Endothelial cell (in vitro differentiated cells): ENCODE measurements around the gene SLC30A1. TPM values are rescaled to one million over a fixed set of nuclear protein-coding genes. Genes with fewer than 3 reads are reported as not detected.
A peak's percentile ranks its signal among the peaks of the same experiment; 100 is the strongest.

ENCODE experiments used
- DNase-seq: peaks from one replicate; pipeline ENCODE4 v3.0.0; 2021; ENCODE audit warnings: low spot score
- H3K27ac Mint-ChIP-seq: one replicate; pipeline ENCODE4 v1.8.0; 2021; ENCODE audit warnings: mixed read lengths, inconsistent platforms; ENCODE audit not compliant: unreplicated experiment
- H3K27me3 Mint-ChIP-seq: one replicate; pipeline ENCODE4 v1.8.0; 2021; ENCODE audit warnings: mild to moderate bottlenecking, moderate library complexity, mixed read lengths, inconsistent platforms; ENCODE audit not compliant: unreplicated experiment
- H3K36me3 Mint-ChIP-seq: one replicate; pipeline ENCODE4 v1.8.0; 2021; ENCODE audit warnings: mild to moderate bottlenecking, low read depth, mixed read lengths, inconsistent platforms; ENCODE audit not compliant: unreplicated experiment
- H3K4me1 Mint-ChIP-seq: one replicate; pipeline ENCODE4 v1.8.0; 2021; ENCODE audit warnings: mild to moderate bottlenecking, mixed read lengths, inconsistent platforms; ENCODE audit not compliant: unreplicated experiment
- H3K4me3 Mint-ChIP-seq: one replicate; pipeline ENCODE4 v1.8.0; 2021; ENCODE audit warnings: mild to moderate bottlenecking, mixed read lengths, inconsistent platforms; ENCODE audit not compliant: unreplicated experiment
- H3K9me3 Mint-ChIP-seq: one replicate; pipeline ENCODE4 v1.8.0; 2021; ENCODE audit warnings: mixed read lengths, inconsistent platforms; ENCODE audit not compliant: unreplicated experiment
- total RNA-seq: library from RNA; stranded (reverse); fragmentation: NEBNext Ultra II Directional; extraction: Animal tissue kit (Norgen Biotek cat#: 25700); gene quantifications from one replicate; pipeline ENCODE4 v1.2.1, GENCODE V29; 2021; ENCODE audit not compliant: unreplicated experiment
- TF ChIP-seq, protein P1 (sequence below): fragments of 200-600 bp; sonication (generic); IDR thresholded peaks from one replicate; pipeline ENCODE4 v1.5.0; 2021; ENCODE audit warnings: antibody characterized with exemption; ENCODE audit not compliant: unreplicated experiment

SLC30A1 gene
- total RNA-seq, 1 donor from 2014 or later, result 7.7 TPM

DNA sequence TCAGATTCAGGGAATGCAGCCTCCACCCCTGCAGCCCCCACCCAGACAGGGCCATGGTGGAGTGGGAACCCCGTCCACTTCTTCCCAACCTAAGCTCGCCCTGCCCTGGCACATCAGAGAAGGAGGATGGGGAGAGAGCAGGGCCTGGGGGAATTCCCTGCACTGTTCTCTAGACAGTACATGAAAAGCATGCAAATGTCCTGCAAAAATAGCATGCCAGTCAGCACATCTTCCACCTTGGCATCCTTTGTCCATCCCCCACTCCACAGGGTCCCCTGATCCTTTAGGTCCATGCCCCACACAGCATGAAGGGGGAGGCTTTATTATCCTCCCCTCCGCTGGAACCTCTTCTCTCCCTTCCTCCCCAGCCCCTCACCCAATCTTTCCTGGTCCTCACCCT lies 52.0 kb downstream of the SLC30A1 start:
- peaks cover 33% of the 10 kb centered on the region for H3K4me1 Mint-ChIP-seq
- peak overlapping the region; percentile 25 for H3K27ac Mint-ChIP-seq
- H3K27me3 Mint-ChIP-seq, result peaks cover 6% of the 10 kb centered on the region
- no peak for DNase-seq
- H3K9me3 Mint-ChIP-seq, result no peaks in the 10 kb centered on the region
- no peaks in the 10 kb centered on the region for H3K36me3 Mint-ChIP-seq
- TF ChIP-seq, protein P1, sequence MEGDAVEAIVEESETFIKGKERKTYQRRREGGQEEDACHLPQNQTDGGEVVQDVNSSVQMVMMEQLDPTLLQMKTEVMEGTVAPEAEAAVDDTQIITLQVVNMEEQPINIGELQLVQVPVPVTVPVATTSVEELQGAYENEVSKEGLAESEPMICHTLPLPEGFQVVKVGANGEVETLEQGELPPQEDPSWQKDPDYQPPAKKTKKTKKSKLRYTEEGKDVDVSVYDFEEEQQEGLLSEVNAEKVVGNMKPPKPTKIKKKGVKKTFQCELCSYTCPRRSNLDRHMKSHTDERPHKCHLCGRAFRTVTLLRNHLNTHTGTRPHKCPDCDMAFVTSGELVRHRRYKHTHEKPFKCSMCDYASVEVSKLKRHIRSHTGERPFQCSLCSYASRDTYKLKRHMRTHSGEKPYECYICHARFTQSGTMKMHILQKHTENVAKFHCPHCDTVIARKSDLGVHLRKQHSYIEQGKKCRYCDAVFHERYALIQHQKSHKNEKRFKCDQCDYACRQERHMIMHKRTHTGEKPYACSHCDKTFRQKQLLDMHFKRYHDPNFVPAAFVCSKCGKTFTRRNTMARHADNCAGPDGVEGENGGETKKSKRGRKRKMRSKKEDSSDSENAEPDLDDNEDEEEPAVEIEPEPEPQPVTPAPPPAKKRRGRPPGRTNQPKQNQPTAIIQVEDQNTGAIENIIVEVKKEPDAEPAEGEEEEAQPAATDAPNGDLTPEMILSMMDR, result no peak
- H3K4me3 Mint-ChIP-seq, result no peak overlapping the region

DNA sequence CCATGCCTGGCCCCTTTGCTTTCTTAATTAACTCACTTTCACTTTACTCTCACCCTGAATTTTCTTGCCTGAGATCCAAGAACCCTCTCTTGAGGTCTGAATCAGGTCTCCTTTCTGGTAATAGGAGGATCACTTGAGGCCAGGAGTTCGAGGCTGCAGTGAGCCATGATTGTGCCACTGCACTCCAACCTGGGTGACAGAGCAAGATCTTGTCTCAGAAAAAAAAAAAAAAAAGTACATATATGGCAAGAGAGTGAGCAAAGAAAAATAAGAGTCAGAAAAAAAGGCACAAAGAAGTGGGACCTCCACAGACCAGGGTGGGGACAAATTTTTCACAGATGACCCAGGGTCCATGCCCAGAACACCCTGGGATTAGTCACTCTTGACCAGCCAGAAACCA lies 52.9 kb downstream of the SLC30A1 start:
- no peaks in the 10 kb centered on the region for H3K9me3 Mint-ChIP-seq
- H3K27me3 Mint-ChIP-seq, result peaks cover 6% of the 10 kb centered on the region
- DNase-seq, result no peak
- no peak overlapping the region for H3K4me3 Mint-ChIP-seq
- peaks cover 33% of the 10 kb centered on the region for H3K4me1 Mint-ChIP-seq
- TF ChIP-seq, protein P1, result no peak
- no peaks in the 10 kb centered on the region for H3K36me3 Mint-ChIP-seq
- H3K27ac Mint-ChIP-seq, result no peak overlapping the region

DNA sequence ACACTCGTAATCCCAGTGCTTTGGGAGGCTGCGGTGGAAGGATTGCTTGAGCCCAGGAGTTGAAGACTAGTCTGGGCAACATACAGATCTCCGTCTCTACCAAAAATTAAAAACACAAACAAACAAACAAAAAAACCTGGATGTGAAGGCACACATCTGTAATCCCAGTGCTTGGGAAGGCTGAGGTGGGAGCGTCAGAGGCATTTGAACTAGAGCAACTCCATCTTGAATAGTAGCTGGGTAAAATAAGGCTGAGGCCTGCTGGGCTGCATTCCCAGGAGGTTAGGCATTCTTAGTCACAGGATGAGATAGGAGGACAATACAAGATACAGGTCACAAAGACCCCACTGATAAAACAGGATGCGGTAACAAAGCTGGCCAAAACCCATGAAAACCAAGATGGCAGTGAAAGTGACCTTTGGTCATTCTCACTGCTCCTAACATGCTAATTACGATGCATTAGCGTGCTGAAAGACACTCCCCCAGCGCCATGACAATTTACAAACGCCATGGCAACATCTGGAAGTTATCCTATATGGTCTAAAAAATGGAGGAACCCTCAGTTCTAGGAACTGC lies 53.8 kb downstream of the SLC30A1 start:
- Mint-ChIP-seq H3K9me3 (no peaks in the 10 kb centered on the region), H3K27me3 (peaks cover 6% of the 10 kb centered on the region), H3K27ac (no peak overlapping the region), H3K4me3 (no peak overlapping the region), H3K36me3 (no peaks in the 10 kb centered on the region), H3K4me1 (peaks cover 32% of the 10 kb centered on the region)
- TF ChIP-seq, protein P1, result no peak
- DNase-seq, result no peak

DNA sequence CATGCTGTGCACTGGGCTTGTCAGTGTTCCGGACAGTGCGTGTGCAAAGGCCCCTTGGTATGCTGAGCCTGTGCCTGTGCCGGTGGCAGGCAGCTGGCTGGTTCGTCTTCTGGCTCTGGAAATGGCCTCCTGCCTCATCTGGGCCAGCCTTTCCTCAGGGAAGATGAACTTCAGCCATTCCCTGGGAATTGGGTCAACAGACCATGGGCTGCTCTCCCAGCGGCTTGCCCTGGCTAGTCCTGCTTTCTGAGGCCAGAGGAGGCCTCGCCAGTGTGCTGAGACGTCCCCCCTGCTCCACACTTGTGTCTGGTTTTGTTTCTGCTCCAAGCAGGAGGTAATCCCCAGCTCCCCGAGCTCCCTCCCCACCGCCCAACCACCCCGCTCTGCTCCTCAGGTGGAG lies 54.4 kb downstream of the SLC30A1 start:
- DNase-seq, result no peak
- Mint-ChIP-seq H3K9me3 (no peaks in the 10 kb centered on the region), H3K27ac (no peak overlapping the region), H3K27me3 (peaks cover 8% of the 10 kb centered on the region), H3K4me1 (peaks cover 28% of the 10 kb centered on the region), H3K4me3 (no peak overlapping the region), H3K36me3 (no peaks in the 10 kb centered on the region)
- TF ChIP-seq, protein P1, result no peak

DNA sequence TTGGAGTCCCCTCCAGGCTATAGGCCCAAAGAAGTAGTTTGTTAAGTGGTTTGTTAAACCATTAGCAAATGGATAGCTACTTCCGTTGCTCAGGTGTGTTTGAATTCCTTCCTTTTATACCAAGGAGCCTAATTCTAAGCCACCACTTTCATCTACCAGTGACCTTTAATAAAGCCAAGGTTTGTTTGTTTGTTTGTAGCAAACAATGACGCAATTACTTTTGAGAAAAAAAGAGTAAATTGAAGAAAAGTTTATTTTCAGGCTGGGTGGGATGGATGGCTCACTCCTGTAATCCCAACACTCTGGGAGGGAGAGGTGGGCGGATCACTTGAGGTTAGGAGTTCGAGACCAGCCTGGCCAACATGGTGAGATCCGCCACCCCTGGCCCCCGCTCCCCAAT lies 56.2 kb downstream of the SLC30A1 start:
- H3K4me1 Mint-ChIP-seq, result peaks cover 18% of the 10 kb centered on the region

More for the DNA sequence above, 56.2 kb downstream of the SLC30A1 start:
- no peaks in the 10 kb centered on the region for H3K36me3 Mint-ChIP-seq
- no peak overlapping the region for H3K27ac Mint-ChIP-seq
- TF ChIP-seq, protein P1, result no peak
- H3K27me3 Mint-ChIP-seq, result peaks cover 4% of the 10 kb centered on the region
- H3K9me3 Mint-ChIP-seq, result no peaks in the 10 kb centered on the region
- no peak overlapping the region for H3K4me3 Mint-ChIP-seq
- no peak for DNase-seq

Other genes starting within 250 kb of the SLC30A1 start
- 0.10 TPM for gene RD3, start 87.0 kb downstream of the SLC30A1 start, total RNA-seq
- gene NEK2, start 96.5 kb upstream of the SLC30A1 start, total RNA-seq, result 3.9 TPM